BJ (cell line): ENCODE data around the gene LOXL4. TPM values are rescaled to one million over a fixed set of nuclear protein-coding genes. Genes with fewer than 3 reads are reported as not detected.

Experiments
- CTCF ChIA-PET: fragments of 350-600 bp; formaldehyde crosslinking; extraction: SDS; loops from one replicate; lab custom pipeline; 2021; ENCODE audit warnings: antibody characterized with exemption, inconsistent platforms; lab: Yijun Ruan, JAX
- POLR2A ChIA-PET: fragments of 300-600 bp; sonication (Branson Sonifier 250); formaldehyde crosslinking; extraction: SDS; loops from one replicate; lab custom pipeline; 2021; ENCODE audit warnings: antibody characterized with exemption; lab: Charles Lee
- DNase-seq: peaks from one replicate; pipeline ENCODE4 v3.0.0-alpha.2; 2011; ENCODE audit warnings: low read depth
- H3K27me3 ChIP-seq: 2 replicates; pipeline ENCODE4 v1.6.0; 2011; ENCODE audit warnings: low read length; ENCODE audit not compliant: control insufficient read depth, insufficient read depth
- H3K36me3 ChIP-seq: 2 replicates; pipeline ENCODE4 v1.5.1; 2011; ENCODE audit warnings: low read length; ENCODE audit not compliant: control insufficient read depth, insufficient read depth
- H3K4me3 ChIP-seq: 2 replicates; pipeline ENCODE4 v1.5.1; 2011; ENCODE audit warnings: low read depth, mild to moderate bottlenecking, control low read depth, low read length
- polyA plus RNA-seq: library from polyadenylated mRNA; depleted of rRNA; stranded (reverse); fragments of >200 nt; gene quantifications from 2 replicates; pipeline ENCODE4 v1.2.3, GENCODE V29; 2011
- TF ChIP-seq, protein P1 (sequence below): IDR thresholded peaks from 2 replicates; pipeline ENCODE4 v1.5.1; 2011; ENCODE audit warnings: low read depth, mild to moderate bottlenecking, control low read depth, inconsistent platforms, low read length, moderate library complexity; ENCODE audit not compliant: insufficient read depth

LOXL4 gene
- polyA plus RNA-seq, 1 experiment = 75.5 TPM

DNA sequence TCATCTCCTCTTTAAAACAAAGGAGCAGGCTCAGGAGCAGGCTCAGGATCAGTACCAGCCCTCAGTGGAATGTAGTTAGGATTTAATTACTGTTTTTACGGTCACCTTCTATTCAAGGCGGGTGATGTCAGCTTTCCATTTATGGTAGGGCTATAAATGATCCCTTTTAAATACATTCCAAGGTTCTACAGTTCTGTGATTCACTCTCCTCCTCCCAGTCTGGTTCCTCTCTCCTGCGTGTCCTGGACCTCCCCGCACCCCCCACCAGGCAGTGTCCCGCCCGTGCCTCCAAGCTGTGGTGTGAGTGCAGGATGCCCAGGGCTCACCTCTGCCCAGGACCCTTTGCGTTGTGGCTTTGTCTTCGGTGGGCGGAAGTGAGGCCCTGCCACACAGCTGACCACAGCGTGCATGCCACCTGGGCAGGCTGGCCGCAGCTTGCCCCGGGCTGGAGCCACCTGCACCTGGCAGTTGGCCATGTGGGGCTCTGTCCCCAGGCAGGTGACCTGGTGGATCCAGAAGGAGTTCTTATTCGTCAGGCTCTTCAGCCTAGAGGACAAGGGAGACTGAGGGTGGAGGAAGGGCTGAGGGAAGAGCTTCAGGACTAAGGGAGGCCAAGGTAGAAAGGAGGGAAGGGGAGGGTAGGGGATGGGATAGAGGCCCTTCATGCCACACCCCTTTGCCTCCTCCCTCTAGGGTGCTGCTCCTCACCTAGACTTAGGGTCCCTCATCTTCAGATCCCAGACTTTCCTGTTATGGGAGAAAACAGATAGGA lies 9.1 kb downstream of the LOXL4 start:
- ChIA-PET POLR2A (no interaction called here), CTCF (interaction anchor here (0.6 to 2.5 kb wide), 3 partner anchors 136 to 1747 kb away, joined by 3 to 11 read pairs (median 4); no protein-coding TSS in a partner anchor)
- Histone ChIP-seq H3K27me3 (no peaks in the 10 kb centered on the region), H3K36me3 (peaks cover 30% of the 10 kb centered on the region), H3K4me3 (no peak overlapping the region)
- DNase-seq = peak; percentile 25
- TF ChIP-seq, protein P1, sequence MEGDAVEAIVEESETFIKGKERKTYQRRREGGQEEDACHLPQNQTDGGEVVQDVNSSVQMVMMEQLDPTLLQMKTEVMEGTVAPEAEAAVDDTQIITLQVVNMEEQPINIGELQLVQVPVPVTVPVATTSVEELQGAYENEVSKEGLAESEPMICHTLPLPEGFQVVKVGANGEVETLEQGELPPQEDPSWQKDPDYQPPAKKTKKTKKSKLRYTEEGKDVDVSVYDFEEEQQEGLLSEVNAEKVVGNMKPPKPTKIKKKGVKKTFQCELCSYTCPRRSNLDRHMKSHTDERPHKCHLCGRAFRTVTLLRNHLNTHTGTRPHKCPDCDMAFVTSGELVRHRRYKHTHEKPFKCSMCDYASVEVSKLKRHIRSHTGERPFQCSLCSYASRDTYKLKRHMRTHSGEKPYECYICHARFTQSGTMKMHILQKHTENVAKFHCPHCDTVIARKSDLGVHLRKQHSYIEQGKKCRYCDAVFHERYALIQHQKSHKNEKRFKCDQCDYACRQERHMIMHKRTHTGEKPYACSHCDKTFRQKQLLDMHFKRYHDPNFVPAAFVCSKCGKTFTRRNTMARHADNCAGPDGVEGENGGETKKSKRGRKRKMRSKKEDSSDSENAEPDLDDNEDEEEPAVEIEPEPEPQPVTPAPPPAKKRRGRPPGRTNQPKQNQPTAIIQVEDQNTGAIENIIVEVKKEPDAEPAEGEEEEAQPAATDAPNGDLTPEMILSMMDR = no peak

- H3K36me3 ChIP-seq = peaks cover 34% of the 10 kb centered on the region
- TF ChIP-seq, protein P1 = no peak
These were observed 10.0 kb downstream of the LOXL4 start for GRCh38 chr10:98257961-98258360.

GRCh38 chr10:98257198-98257597 lies 10.8 kb downstream of the LOXL4 start:
- DNase-seq = no peak
- Histone ChIP-seq H3K27me3 (no peaks in the 10 kb centered on the region), H3K36me3 (peaks cover 35% of the 10 kb centered on the region), H3K4me3 (no peak overlapping the region)
- ChIA-PET POLR2A (no interaction called here), CTCF (interaction anchor here (1.1 to 2.5 kb wide), 2 partner anchors 9 to 137 kb away, joined by 3 to 11 read pairs; no protein-coding TSS in a partner anchor)
- TF ChIP-seq, protein P1 = no peak

More at GRCh38 chr10:98257961-98258360, 10.0 kb downstream of the LOXL4 start:
- ChIA-PET CTCF (interaction anchor here (2.5 kb wide), 1 partner anchor 137 kb away, joined by 11 read pairs; no protein-coding TSS in a partner anchor), POLR2A (no interaction called here)
- H3K4me3 ChIP-seq = no peak overlapping the region
- DNase-seq = no peak
- no peaks in the 10 kb centered on the region for H3K27me3 ChIP-seq

DNA sequence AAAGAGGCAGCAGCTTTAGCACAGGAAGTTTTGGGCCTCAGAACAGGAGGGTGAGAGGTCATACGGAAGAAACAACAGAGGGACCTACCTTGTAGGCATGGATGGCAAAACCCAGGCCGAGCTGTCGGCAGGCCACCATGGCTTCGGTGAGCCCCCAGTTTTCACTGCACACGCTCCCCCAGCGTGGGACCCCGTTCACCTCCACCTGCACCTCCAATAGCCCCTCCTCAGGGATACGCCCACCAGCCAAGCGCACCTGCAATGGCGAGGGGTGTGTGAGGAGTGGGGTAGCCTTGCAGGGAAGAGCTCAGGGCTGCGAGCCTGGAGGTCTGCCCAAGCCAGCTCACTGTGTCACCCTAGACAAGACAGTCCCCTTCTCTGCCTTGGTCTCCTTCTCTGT lies 11.3 kb downstream of the LOXL4 start:
- ChIA-PET POLR2A (no interaction called here), CTCF (interaction anchor here (0.9 to 1.7 kb wide), 3 partner anchors 8 to 137 kb away, joined by 3 read pairs; no protein-coding TSS in a partner anchor)
- TF ChIP-seq, protein P1 = no peak
- no peaks in the 10 kb centered on the region for H3K27me3 ChIP-seq
- peaks cover 32% of the 10 kb centered on the region for H3K36me3 ChIP-seq
- DNase-seq = no peak
- no peak overlapping the region for H3K4me3 ChIP-seq

DNA sequence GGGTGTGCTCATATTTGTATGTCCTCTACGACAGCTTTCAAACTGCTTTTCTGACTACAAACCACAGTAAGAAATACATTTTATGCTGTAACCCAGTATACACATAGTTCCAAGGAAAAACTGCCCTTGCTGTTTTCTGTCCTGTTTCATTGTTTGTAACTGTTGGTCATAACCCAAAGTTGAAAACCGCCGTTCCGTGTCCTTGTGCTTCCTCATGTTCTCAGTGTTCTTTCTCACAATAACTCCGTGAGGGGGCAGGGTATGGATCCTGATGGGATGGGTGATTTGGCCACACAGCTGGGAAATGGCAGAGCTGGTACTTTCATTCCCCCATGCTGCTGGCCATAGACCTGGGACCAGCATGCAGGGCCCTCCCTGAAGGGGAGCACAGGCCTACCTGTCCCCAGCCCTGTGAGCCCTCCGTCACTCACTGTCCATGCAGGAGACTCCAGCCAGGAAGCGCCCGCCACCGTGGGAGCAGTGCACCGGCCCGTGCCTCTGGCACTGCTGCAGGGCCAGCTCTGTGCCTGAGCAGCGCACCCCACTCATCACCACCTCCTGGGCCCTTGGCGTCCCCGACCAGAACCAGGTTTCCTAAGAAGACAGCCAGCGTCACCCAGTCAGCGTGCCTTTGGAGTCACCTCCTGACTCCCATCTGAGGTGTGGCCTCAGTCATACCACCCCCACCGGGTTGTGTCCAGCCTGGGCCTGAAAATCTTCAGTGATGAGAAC lies 12.7 kb downstream of the LOXL4 start:
- H3K27me3 ChIP-seq = no peaks in the 10 kb centered on the region
- no peak for DNase-seq
- peaks cover 37% of the 10 kb centered on the region for H3K36me3 ChIP-seq
- ChIA-PET CTCF (interaction anchor here (0.7 to 1.8 kb wide), 3 partner anchors 7 to 154 kb away, joined by 3 to 10 read pairs (median 3); no protein-coding TSS in a partner anchor), POLR2A (interaction anchor here (0.5 kb wide), 1 partner anchor 17 kb away, joined by 4 read pairs; no protein-coding TSS in a partner anchor)
- H3K4me3 ChIP-seq = no peak overlapping the region
- TF ChIP-seq, protein P1 = no peak
